Activated T-helper 1 cell treated with anti-CD3 and anti-CD28 coated beads, Interleukin-2, amount 50 U/mL, for 16 hours (primary cell): ENCODE measurements around the gene PTPRK.
"Not testable (repeated sequence)": the region's sequence is repeated elsewhere in the genome, so short reads cannot be mapped to it uniquely, and the experiment has no call there.

Experiments used
- DNase-seq, 2 donors: peaks; one replicate each; pipeline ENCODE4 v3.0.0-alpha.2; 2020; ENCODE audit warnings: low read depth in 1 of 2, low spot score in 1 of 2

PTPRK gene

GRCh38 chr6:128446497-128446896 lies 73.9 kb downstream of the PTPRK start:
- no peak for DNase-seq

- DNase-seq, result no peak
Measured at GRCh38 chr6:128443553-128443952, 76.8 kb downstream of the PTPRK start.

- no peak for DNase-seq
Measured at GRCh38 chr6:128439627-128440026, 80.8 kb downstream of the PTPRK start.

GRCh38 chr6:128438393-128438792 lies 82.0 kb downstream of the PTPRK start:
- no peak for DNase-seq

GRCh38 chr6:128437685-128438084 lies 82.7 kb downstream of the PTPRK start:
- no peak for DNase-seq

GRCh38 chr6:128434752-128435151 lies 85.6 kb downstream of the PTPRK start:
- DNase-seq, result not testable (repeated sequence)

GRCh38 chr6:128432394-128432793 lies 88.0 kb downstream of the PTPRK start:
- no peak for DNase-seq

GRCh38 chr6:128427139-128427538 lies 93.3 kb downstream of the PTPRK start:
- no peak for DNase-seq

- DNase-seq, result no peak
Measured at GRCh38 chr6:128425856-128426255, 94.5 kb downstream of the PTPRK start.

GRCh38 chr6:128422871-128423270 lies 97.5 kb downstream of the PTPRK start:
- no peak for DNase-seq

- no peak for DNase-seq
Measured at GRCh38 chr6:128422200-128422599, 98.2 kb downstream of the PTPRK start.

GRCh38 chr6:128421788-128422187 lies 98.6 kb downstream of the PTPRK start:
- no peak for DNase-seq

- DNase-seq, result no peak
Measured at GRCh38 chr6:128417698-128418097, 102.7 kb downstream of the PTPRK start.

GRCh38 chr6:128415387-128415786 lies 105.0 kb downstream of the PTPRK start:
- DNase-seq, result no peak

- no peak for DNase-seq
Measured at GRCh38 chr6:128414943-128415342, 105.5 kb downstream of the PTPRK start.

- DNase-seq, result no peak
Measured at GRCh38 chr6:128413291-128413690, 107.1 kb downstream of the PTPRK start.

GRCh38 chr6:128412680-128413079 lies 107.7 kb downstream of the PTPRK start:
- DNase-seq, result no peak

GRCh38 chr6:128410584-128410983 lies 109.8 kb downstream of the PTPRK start:
- no peak for DNase-seq

- DNase-seq, result no peak
Measured at GRCh38 chr6:128409003-128409402, 111.4 kb downstream of the PTPRK start.

GRCh38 chr6:128406453-128406852 lies 113.9 kb downstream of the PTPRK start:
- DNase-seq, result no peak

- no peak for DNase-seq
Measured at GRCh38 chr6:128403618-128404444, 116.6 kb downstream of the PTPRK start.

GRCh38 chr6:128400875-128401274 lies 119.5 kb downstream of the PTPRK start:
- DNase-seq, result no peak

- DNase-seq, result no peak
Measured at GRCh38 chr6:128397996-128398395, 122.4 kb downstream of the PTPRK start.
